CD4-positive, alpha-beta T cell treated with Interleukin-21 for 1 hour (primary cell): Measurements from ENCODE around the gene MIPEP.

Experiments
- DNase-seq: peaks from one replicate; pipeline ENCODE4 v3.0.0-alpha.2; 2020

The MIPEP gene

DNA sequence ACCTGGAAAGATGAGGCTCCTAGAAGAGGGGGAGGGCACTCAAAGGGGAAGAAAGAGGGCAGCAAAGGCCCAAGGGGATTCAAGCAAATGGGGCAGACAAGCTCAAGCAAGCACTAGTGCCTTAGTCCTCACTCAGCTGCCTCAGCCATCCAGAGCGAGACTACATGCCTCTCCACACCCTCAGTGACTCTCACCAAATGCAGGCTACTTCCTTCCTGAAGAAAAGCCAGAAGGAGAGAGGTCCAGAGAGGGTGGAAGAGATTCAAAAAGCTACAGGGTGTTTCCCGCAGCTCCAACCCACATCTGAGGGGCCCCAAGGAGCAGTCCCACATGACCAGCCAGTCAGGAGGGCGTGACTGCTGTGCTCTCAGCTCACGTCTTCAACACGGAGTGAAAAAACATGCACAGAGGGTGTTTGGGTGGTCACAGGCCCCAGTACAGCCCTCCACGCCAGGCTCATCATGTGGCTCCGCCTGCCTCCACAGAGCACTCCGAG, 40.5 kb downstream of the MIPEP start:
- no peak for DNase-seq

DNA sequence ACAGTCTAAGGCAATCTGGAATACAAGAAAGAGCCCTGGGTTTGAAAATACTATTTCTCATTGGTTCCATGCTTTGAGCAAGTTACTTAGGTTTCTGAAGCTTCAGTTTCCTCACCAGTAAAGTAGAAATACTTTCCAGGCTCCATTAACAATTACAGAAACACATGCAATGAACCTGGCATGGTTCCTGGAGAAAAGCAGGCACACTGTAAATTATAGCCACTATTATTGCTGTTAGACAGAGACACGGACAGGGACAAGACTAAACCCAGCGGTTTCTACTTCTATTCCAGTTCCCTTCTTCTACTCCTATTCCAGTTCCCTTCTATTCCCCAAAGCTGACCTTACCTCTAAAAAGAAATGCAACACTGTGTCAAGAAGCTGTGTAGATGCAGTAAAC, 41.2 kb downstream of the MIPEP start:
- no peak for DNase-seq

DNA sequence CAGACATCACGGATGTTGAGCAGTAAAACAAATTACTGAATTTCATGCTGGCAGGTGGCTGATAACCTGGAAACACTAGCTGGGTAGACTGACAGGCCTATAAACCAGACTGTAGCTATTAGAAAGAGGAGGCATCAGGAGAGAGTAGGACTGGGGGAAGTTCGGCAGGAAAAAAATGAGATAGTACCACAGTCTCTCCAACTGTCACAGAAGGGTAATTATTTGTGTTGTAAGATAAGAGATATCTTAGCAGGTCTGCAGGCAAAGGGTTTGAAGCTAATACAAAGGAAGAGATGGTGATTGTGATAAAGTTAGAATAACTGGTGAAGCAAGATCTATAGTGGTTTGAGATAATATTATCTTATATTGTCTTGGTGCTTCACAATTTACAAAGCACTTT, 41.7 kb downstream of the MIPEP start:
- no peak for DNase-seq

DNA sequence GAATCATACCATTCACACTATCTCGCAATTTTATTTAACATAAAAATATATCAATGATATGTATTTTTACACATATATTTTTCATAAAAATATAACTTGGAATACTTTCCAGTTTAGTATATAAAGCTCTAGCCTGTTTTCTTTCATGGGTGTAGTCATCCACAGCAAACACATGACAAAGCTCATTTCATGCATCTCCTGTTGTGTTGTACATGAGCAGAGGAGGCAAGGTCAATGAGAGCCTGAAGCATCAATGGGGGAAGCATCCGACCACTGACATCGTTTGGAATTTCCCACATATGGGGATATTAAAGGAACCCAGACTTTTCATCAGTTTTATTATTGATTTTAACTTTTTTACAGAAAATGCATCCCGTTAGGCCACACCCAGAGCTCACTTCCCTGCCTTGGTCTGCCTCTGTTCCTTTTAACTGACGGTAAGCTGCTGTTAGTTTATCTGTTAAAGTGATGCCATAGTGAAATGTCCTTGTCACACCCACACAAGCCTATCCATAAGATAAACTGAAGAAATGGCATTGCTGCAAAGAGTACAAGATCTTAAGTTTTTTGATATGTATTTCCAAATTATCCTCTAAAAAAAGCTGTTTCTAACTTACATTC, 44.0 kb downstream of the MIPEP start:
- no peak for DNase-seq

DNA sequence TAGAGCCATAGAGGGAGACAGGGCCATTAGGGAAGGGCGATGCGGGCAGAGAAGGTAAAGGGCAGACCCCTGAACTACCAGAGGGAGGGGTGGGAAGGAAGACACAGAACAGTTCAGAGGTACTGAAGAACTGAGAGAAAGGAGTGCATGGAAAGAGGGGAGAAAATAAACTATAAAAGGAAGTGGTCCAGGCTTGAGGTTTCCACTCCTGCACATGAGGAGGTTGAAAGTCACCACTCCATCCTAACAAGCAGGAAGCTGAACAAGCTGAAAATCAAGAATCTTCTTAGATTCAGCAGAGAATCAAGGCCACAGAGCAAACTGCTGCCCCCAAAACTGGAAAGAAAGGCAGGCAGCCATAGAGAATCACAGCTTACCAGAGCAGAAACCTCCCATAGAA, 45.1 kb downstream of the MIPEP start:
- no peak for DNase-seq

DNA sequence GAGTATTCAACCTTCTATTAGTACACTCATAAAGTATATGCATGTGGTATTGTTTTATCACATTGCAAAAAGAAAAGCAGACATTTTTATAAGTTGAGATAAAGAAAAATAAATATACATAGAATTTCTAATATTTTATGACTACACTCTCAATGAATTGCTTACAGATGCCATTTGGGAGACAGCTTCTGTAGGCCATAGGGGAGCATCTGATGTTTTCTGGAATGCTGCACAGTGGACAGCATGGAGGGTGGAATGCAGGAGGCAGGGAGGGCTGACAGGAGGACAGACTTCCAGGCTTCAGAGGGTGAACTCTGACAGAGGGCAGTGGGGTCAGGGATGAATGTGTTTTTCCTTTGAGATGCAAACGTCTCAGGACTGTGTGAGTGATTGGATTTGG, 45.8 kb downstream of the MIPEP start:
- no peak for DNase-seq

DNA sequence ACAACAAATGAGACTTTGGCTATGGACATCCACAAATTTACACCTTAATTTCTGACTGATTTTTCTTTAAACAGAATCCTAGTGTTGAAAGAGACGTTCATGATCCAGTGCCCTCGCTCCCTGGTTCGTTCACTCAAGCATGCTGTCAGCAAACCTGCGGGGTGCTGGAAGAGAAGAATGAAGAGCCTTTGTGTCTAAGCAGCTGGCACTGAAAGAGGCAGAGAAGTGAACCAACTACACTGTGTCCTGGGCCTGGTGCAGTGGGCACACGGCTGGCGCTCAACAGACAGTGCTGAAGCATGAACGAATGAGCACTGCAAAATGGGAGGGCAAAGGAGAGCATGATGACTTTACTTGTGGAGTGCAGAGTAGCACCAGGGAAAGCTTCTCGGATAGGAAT, 46.8 kb downstream of the MIPEP start:
- no peak for DNase-seq

DNA sequence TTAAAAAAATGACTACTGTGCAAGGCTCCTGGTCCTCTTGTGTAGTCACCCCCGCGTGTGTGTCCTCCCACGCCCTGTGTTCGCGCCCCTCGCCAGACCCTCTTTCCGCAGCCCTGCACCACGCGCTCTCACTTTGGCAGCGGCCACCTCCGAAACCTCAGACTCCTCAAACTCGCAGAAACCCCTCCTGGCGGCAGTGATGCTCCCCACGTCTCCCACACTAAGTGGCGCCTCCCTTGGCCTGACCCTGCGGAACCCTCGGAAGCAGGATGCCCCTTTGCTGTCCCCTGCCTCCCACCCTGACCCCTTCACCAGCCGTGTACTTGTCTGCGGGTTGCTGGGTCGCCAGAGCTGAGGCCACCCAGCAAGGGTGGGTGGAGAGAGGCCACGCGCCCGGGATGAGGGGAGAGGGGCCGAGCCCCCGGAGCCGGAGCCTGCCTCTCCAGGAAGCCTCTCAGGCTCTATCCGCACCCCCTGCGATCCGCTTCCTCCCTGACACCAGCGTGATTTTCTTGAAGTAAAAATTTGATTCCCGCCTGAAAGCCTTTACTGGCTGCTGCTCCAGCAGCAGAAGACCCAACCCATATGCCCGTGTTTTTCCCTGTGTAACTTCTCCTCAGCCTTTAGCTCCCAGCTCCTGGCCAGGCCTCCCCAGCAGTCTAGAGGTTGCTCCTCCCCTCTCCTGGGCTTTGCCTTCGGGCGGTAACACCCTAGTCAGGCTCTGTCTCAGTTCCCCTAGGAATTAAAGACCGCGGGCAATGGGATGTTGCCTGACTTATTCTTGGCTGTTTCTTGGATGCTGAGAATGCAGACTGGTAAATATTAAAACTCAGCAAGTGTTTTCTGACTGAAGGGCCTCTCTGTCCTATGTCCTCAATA, 55.2 kb downstream of the MIPEP start:
- DNase-seq = no peak

DNA sequence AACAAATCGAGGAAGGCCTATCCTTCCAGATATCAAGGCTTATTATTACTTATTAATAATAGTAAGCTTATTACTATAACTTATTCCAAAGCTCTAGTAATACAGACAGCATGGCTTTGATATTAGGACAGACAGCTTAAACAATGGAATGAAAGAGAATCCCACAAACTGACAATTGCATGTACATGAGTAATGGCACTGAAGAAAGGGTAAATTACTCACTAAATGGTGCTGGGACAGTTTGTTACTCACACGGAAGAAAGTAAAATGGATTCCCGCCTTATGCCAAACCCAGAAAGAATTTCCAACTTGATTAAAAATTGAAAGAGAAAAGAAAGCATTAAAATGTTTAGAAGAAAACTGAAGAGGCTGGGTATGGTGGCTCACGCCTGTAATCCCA, 60.3 kb downstream of the MIPEP start:
- no peak for DNase-seq

DNA sequence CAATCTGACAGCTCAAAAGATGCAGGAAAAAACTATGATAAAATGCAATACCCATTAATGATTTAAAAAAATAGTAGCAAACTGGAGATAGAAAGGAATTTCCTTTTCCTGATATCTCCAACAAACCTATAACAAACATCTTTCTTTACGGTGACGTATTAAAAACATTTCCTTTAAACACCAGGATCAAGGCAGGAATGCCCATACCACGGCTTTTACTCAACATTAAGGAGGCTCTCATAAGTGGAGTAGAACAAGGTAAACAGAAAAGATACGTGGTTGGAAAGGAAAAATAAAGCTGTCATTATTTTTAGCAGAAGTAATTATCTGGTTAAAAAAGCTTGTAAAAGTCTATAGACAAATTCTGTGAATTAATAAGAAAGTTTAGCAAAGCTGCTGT, 61.1 kb downstream of the MIPEP start:
- no peak for DNase-seq

DNA sequence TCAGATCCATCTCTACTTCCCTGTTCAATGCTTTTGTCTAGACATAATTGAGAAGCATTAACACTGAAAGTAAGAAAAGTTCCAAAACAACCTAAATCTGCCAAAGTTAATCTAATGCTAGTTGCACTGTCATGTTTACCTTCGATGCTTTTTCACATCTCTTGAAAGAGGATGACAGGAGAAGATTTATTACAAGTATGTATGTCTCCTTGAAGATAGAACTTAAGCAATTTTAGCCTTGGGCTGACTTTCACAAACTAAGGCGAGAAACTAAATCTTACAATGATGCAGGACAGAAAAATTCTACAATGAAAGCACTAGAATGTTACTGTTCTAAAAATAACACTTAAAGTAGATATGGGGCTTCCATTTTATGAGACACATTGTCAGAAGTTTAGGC, 64.0 kb downstream of the MIPEP start:
- DNase-seq = no peak

DNA sequence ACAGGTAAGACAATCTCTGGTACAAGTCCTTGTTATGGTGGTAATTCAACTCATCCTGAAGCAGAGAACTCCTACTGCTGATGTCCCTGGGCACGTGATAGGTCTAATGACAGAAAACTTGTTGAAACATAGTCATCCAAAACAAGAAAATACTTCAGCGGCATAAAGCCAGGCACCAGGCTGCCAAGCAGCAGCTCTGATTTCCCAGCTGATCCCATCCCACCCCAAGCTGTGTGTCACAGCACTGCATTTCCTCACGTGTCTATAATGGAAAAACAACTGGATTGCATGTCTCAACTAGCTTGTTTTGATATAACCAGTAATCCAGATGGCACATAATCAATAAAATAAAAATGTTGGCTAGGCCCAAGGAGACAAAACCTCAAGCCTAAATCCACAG, 64.8 kb downstream of the MIPEP start:
- no peak for DNase-seq

DNA sequence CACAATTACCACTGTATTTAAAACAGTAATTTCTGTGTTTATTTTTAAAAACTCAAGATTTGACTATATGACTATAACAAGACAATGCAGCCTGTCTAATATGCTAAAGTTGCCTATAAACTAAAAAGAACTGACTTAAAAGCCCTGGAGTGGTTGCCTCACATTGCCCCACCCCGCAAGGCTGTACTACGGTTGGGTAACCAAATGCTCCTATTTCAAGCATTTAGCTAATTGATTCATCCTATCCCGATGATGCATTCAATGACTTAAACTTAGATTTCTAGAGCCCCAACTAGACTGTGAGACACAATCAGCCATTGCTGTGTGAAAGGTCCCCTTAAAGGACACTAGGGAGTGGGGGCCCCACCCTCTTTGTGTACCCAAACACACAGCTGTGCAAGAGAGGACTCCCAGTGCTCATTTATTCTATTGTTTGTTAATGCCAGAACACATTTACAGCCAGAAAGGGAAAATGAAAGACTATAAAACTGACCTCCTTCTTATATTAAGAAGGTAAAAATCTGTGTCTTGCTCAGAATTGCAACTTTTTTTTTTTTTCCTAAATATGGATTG, 66.9 kb downstream of the MIPEP start:
- DNase-seq = no peak

DNA sequence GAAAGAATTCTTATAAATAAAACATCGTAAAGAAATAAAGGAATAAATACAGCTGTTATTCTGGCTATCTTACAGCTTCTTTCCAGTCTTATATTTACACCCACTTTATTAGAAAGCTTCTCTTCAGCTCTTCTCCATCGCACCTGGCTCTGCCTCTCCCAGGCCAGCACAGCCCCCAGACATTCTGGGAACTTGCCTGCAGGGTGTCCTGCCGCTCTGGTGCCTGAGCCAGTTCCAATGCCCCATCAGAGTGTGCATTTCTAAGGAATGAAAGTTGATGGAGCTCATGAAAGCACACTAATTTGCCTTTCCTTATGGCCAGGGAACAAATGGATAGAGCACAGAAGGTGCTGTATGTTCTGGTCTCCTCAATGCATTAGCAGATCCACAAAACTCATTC, 68.7 kb downstream of the MIPEP start:
- no peak for DNase-seq

DNA sequence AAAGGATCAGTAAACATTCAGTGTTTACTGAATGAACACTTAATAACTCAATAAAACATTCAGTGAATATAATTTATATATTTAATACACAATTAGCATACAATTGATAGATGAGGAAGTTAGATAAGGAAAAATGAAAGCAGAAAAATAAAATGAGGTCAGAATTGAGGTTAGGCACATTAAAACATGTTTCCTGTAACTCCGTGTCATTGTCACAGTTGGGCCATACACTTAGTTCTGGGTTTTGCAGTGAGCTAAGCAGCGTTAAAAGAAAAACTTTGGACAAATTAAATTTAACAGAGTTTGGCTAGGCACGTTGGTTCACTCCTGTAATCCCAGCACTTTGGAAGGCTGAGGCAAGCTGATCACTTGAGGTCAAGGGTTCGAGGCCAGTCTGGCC, 71.4 kb downstream of the MIPEP start:
- DNase-seq = no peak

DNA sequence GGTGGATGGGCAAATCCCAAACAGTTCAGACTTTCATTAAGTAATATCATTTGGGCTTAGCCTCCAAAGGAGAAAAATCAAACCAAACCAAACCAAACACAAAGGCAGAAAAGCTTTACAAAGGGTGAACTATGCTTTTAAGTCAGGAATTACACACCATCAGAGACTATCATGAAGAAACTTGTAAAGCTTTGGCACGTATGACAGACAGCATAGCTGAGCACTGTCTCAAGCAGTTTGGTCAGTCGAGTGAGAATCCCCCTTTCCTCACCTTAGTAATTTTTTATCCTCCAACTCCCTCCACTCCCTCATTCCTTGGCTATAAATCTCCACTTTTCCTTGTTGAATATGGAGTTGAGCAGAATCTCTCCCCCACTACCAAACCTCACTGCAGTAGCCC, 72.1 kb downstream of the MIPEP start:
- no peak for DNase-seq

DNA sequence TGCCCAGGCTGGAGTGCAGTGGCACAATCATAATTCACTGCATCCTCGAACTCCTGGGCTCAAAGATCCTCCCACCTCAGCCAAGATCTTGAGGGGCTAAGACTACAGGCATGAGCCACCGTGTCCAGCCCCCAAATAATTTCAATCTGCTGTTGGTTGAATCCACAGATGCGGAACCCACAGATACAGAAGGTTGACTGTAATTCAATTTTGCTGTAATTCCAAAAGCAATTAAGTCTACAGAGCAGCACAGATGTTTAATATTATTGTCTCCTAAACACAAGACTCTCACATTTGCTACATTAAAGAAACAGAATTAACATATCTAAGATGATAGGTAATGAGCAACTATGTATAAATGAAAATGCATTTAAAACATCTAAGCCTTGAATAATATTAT, 75.6 kb downstream of the MIPEP start:
- DNase-seq = no peak

DNA sequence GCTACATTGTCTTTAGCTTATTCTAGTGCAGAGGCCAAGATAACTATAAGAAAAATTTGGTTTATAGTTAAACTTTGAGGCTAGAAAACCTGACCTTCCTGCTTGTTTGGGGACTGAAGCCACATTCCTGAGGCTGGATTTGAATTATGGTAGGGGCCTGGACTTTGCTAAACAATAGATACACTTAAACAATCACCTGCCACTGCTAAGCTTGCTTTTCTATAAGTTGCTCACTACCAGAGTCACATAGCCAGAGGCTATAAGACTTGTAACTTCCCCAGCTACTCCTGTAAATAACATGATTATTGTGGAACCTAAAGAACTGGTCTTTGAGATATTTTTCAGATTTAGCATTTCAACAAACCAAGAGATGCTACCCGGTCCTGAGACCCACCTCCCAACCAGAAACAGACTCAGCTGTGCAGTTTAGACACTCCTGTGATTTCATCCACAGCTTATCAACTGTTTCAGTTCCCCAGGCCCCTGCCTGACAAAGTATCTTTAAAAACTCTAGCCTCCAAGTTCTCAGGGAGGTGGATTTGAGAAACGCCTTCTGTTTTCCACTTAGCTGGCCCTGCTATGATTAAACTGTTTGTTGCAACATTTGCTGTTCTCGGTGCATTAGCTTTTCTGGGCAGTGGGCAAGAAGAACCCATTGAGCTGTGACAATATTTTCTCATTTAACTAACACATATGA, 77.7 kb downstream of the MIPEP start:
- no peak for DNase-seq

DNA sequence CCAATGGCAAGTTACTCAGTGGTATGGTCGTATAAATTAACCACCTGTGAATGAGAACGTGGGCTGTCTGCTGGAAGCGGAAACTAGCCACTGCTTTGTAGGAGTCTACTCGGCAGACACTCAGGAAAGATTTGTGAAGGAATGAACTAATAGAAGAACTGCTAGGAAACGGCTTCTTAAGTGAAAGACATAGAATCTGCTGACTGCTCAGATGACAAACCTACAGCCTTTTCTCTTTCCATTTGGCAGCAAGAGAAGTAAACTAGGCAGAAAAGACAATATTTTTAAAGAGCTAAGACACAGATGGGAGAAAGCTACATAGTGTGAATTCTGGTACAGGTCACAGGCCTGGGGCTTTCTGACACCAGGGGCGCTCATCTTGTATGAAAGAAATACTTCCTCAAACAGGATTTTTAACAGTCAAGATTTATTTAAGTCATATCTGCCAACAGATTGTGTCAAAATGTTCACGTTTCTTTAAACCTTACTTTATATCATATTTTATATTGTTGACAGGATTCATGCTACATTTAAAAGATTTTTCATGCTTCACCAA, 78.4 kb downstream of the MIPEP start:
- no peak for DNase-seq

DNA sequence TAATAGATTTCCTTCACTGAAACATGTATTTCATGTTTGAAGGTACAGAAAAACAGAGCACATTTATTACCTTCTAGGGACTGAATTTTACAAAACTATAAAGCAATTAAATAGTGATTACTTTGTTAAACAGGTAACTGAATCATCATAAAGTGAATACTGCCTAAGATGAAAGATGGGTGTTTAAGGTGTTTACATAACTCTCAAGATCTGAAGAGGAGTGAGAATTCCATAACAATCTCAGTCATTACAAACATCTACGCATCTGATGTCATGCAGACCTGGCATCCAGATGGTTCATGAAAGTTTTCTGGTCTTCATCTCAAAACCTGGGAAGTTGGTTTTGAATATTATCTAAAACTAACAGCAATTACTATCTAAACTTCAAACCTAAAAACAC, 80.4 kb downstream of the MIPEP start:
- no peak for DNase-seq

DNA sequence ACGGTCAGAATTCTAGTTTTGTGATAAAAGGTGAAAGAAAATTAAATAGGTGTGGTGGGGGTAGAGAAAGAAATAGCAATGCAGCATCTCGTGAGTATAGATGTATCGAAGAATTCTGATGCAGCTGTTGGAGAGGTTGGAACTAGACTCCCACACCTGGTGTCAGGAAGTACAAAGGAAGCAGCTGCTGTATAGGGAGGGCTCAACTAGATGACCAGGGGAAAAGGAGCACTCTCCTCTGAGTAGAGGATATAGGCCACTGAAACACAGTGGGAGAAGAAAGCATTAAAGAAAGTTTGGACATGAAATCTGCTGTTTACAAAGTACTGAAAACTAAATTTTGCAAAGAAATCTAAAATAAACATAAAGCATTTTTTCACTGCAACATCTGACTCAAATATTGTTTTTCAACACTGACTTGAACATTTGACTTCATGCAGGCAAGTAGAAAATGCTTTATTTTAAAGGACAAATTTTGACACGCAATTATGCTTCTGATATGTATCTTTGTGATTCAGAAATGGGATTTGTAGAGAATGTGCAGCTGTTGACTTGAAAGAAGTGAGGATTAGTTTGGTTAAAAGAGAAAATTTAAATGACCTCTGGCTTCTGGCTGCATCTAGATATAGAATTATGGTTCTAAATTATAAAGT, 82.2 kb downstream of the MIPEP start:
- DNase-seq = no peak

DNA sequence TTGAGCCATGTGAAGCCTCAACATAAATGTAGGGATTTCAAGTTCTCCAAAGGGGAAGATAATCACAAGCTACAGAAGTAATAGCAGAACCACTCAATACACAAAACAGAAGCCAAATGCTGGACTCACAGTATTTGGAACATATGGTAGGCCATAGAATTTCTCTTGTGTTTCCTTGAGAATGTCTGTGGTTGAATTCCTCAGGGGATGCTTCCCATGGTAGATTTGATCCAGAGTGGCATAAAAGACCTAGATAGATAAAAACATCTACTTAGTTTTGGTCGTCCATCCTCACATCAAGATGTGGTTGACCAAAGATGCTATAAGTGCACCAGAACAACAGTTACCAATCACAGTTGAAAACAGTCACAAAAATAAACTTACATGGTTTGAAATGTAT, 83.4 kb downstream of the MIPEP start:
- no peak for DNase-seq

DNA sequence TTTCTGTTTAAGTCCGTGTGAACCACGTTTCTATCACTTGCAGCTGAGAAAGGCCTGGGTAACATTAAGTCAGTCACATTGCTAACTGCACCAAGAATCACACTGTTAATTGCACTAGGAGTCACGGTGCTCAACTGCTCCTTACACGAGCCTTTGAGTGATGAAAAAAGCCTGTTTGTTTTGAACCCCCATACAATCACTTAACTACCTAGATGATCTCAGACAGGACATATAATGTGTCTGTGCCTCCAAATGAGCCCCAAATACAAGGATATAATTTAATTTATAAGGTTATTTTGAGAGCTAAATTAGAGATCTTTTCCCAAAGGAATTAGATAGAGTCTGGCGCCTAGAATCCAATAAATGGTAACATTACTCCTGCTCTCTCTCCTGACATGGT, 84.1 kb downstream of the MIPEP start:
- no peak for DNase-seq
